Fibroblast of the conjunctiva (primary cell): ENCODE results near the gene MYO5B.
"Not testable (repeated sequence)": the region's sequence is repeated elsewhere in the genome, so short reads cannot be mapped to it uniquely, and the experiment has no call there.

Experiments
- DNase-seq: peaks from one replicate; pipeline ENCODE4 v3.0.0-alpha.2; 2010; ENCODE audit warnings: low read depth

Gene MYO5B

GRCh38 chr18:49851624-49852023, 343.3 kb downstream of the MYO5B start:
- DNase-seq, result no peak

- DNase-seq, result no peak
Measured at GRCh38 chr18:49850636-49851035, 344.3 kb downstream of the MYO5B start.

- DNase-seq, result peak; percentile 70
Measured at GRCh38 chr18:49849331-49850217, 345.4 kb downstream of the MYO5B start.

- DNase-seq, result no peak
Measured at GRCh38 chr18:49848115-49848514, 346.8 kb downstream of the MYO5B start.

GRCh38 chr18:49847524-49847923, 347.4 kb downstream of the MYO5B start:
- no peak for DNase-seq

- DNase-seq, result no peak
Measured at GRCh38 chr18:49846718-49847470, 348.1 kb downstream of the MYO5B start.

GRCh38 chr18:49846361-49846662, 348.6 kb downstream of the MYO5B start:
- peak; percentile 35 for DNase-seq

- no peak for DNase-seq
Measured at GRCh38 chr18:49845629-49846360, 349.2 kb downstream of the MYO5B start.

GRCh38 chr18:49844903-49845302, 350.0 kb downstream of the MYO5B start:
- no peak for DNase-seq

- no peak for DNase-seq
Measured at GRCh38 chr18:49843778-49844625, 350.9 kb downstream of the MYO5B start.

GRCh38 chr18:49843131-49843530, 351.8 kb downstream of the MYO5B start:
- no peak for DNase-seq

GRCh38 chr18:49842656-49843055, 352.3 kb downstream of the MYO5B start:
- DNase-seq, result no peak

- no peak for DNase-seq
Measured at GRCh38 chr18:49841236-49842217, 353.4 kb downstream of the MYO5B start.

- no peak for DNase-seq
Measured at GRCh38 chr18:49839012-49839411, 355.9 kb downstream of the MYO5B start.

- DNase-seq, result no peak
Measured at GRCh38 chr18:49838381-49838780, 356.6 kb downstream of the MYO5B start.

GRCh38 chr18:49837889-49838288, 357.1 kb downstream of the MYO5B start:
- DNase-seq, result no peak

- DNase-seq, result not testable (repeated sequence)
Measured at GRCh38 chr18:49837316-49837835, 357.6 kb downstream of the MYO5B start.

GRCh38 chr18:49835405-49835804, 359.5 kb downstream of the MYO5B start:
- DNase-seq, result no peak

- DNase-seq, result no peak
Measured at GRCh38 chr18:49834258-49834657, 360.7 kb downstream of the MYO5B start.

- no peak for DNase-seq
Measured at GRCh38 chr18:49833814-49834213, 361.1 kb downstream of the MYO5B start.
